ENCODE measurements around the gene MAB21L3.

The MAB21L3 gene

DNA sequence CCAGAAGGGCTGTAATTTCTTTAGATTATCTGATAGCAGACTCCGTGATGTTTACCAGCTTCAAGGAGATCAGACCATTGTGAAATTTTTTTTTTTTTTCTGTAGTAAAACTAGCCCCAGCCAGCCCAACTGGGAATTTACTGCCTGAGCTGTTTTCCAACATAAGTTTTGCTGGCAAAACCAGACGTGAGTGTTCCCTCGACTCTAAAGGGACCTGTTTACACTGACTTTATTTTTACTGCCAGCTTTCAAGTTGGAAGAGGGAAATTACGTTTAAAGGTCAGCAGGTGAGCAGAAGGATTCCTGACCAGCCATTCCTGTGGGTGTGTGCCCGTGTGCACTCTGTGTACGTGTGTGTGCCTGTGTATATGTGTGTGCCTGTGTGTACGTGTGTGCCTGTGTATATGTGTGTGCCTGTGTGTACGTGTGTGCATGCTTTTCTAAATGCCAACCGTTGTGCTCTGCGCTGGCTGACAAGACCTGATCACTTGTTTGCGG is 374 bp downstream of the MAB21L3 start:
- DNase-seq (ENCODE audit: low read depth), result no peak

DNA sequence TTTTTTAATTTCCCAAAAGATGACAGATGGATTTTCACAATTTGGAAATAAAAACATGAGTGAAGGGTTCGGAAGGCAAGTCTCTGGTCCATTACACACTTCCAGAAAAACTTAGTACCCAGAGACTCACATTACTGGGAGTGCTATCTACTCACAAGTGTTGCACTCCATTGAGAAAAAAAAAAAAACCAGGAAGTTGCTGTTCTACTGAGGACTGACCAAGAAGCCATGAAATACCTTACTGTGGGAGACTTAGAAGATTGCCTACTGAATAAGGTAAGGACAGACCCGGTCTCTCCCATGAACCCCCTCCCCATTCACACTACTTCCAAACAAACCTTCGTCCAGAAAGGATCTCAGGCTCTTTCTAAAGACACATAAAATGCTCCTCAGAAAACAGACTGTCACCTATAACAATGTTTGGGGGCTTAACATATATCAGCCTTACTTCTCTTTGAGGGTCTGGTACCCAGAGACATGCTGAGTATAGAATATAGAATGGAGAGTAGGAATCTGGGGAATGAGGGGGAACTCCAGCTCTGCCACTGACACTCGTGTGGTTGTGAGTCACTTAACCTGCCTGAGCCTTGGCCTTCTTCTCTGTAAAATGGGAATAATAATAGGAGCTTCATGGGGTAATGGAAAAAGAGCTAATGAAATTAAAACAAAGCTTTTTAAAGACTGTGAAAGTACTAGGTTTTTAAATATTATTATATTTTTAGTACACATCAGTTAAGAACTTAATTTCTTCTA is 1.4 kb downstream of the MAB21L3 start:
- DNase-seq (ENCODE audit: low read depth), result no peak

DNA sequence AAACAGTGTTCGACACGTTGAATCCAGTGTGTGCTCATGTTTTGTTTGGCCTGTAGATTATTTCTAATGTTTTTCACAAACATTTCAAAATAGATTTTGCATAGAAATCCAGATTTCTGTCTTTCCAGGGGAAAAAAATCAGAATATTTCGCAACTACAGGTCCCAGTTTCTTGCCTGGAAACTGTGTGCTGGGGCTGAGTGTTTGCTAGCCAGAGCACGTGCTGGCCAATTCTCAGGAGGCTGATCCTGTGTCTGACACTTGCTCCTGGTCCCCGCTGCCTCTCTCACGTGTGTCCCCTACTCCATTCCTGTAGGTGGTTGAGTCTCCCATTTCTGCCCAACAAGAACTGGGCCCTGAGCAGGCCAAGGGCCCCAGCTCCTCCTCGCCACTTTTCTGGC is 2.4 kb downstream of the MAB21L3 start:
- no peak for DNase-seq (ENCODE audit: low read depth)

DNA sequence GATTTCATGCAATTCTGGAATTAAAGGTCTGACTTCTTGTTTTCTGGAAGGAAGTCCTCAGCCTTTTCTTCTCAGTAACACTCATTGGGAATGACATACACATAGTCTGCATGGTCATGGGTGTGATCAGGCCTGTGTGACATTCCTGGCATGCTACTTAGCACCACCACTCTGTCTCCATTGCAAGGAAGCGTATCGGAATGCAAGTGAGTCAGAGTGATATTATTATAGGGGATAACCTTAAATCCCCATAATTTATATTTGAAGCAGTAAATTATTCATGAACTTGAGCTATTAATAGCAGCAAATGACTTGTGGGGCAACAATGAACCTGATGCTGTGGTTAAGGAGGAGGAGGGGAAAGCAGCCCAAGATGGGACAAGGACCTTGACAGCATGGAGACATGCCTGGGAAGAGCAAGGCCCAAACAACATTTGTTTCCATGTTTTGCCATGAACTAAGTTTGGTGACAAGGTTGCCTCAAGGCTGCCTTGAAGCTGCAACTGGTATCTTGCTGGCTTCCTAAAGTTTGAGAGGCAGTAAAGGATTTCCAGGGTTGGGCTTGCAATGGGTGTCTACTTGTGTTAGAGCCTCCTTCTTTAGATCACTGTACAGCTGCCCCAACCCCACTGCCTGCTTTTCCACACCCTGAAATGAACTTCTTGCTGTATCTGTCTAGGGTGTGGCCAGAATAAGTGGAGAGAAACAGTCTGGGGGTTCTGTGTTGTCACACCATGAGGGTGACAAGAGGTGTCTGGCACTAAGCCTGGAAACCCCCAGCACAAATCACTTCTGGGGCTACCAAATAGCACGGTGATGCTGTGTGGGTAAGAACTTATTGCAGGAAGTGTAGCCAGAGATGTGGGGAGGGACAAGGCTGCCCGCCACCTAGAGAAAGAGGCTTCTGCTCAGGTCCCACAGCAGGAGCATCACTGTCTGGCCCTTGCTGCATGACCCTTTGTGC is 4.6 kb downstream of the MAB21L3 start:
- DNase-seq (ENCODE audit: low read depth), result peak; percentile 82

DNA sequence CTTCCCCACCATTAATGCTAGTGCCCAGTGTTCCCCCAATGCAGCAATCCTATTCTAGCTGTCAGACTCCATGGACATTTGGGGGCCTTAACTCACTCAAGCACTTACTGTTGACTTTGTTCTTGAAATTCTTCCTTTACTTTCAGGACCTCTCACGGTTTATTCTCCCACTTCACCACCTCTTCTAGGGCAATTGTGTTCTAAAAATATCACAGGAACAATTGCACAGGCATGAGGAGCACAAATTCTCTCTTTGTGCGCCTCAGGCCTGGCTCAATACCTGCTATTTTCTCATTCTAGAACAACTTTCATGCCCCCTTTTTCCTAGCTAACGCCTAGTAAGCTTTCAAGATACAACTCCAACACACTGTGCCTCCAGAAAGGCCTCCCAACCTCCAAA is 7.3 kb downstream of the MAB21L3 start:
- no peak for DNase-seq (ENCODE audit: low read depth)

DNA sequence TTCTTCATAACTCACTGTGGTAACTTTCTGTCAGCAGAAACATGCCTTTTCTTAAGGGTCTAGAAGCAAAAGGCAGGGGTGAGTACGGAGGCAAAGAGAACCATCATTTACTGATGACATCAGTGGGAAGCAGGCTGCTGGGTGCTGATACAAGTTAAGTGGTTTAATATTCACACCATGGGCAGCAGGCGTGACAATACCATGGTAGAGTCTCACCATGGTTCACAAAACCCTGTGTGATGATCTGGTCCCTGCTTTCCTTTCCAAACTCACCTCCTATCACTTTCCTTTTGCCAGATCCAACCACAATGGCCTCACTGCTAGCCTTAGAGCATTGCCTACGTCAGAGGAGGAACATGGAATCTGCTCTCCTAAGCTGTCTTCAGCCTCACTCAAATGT is 8.7 kb downstream of the MAB21L3 start:
- no peak for DNase-seq (ENCODE audit: low read depth)

DNA sequence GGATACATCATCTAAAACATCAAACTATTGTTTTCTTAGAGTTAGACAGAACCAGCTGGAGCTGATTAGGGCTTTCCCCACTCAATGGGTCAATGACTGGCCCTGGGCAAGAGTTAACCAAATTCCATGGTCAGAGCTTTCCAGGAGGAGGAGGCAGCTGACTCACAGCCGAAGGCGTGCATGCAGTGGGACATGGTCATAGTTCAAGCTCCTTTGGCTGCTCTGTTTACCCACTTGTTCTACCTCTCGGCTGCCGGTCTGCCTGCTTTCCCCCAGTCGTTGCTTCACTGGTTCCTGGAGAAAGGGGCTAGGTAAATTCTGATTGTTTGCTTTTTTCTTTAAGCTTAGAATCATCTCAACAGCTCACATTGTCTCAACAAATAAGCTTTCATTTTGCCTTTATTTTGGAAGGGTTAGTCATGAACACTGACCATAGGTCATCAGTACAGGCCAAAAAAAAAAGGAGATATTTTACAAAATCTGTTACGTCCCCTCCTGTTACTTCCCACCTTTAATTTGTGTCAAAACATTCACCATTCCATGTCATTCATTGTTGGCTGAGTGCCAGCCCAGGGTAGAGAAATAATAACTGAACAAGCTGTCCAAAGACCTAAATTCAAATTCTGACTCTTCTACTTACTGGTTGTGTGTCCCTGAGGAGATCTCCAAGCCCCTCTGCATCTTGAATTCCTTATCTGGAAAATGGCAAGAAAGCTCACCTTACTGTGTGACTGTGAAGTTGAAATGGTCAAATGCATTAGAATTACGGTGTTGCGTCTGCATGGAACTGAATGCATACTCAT is 12.0 kb downstream of the MAB21L3 start:
- peak; percentile 73 for DNase-seq (ENCODE audit: low read depth)

DNA sequence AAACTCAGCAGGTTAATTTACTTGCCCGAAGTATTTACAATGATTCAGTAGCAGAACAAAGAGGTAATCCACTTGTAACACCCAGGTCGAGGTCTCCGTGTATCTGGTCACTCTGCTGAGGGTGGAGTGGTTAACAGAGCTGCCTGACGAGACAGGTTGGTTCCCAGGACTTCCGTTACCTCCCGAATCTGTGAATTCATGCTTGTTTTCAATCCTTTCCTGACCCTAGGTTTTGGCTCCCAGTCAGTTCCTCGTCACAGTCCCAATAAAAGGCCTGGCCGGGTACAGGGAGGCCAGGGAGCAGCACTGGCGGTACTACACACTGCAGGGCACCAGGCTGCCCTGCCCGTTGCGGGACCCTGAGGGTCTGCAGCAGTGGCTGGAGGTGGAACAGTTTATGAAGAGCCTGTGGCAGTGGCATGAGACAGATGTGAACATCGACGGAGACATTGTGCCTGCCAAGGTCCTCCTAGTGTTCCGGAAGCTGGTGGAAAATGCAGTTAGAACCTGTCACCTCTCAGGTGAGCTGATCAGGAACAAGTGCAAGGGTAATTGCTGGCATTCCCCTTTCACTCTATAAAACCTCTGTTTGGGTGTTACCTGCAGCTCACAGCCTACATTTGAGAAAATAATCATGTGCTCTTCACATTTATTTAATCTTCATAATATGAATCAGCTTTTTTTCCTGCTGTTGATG is 12.8 kb downstream of the MAB21L3 start:
- no peak for DNase-seq (ENCODE audit: low read depth)

DNA sequence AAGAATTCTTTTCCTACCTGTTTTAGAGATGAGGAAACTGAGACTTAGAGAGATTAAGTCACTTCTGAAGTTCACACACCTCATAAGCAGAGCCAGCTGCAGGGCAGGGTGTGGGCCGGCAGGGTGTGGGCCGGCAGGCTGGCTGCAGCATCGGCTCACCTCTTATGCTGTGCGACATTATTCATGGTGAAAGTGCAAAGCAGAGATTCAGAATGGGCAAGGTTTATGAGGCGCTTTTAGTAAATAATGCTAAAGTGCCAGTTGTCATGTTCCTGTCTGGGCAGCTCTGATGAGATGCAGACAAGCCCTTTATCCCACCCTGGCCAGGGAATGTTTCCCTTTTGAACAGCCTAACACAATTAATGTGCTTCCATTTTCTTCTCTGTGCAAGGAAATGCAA is 14.6 kb downstream of the MAB21L3 start:
- no peak for DNase-seq (ENCODE audit: low read depth)

DNA sequence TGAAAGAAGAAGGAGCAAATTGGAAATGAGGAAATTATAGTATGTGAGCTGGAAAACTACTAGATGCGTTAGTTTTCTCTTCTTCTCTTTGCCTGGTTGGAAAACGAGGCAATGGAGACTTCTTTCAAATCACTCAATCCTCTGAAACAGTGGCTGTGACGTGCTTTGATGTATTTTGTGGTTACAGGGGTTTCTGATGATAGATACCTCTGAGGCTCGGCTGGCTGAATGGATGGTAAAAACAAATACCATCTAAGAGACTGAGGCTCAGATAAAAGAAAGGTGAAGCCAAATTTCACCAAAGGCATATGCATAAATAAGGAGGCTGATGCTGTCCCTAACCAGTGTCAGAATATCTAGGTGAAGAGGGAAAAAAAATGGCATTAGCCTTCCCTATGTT is 15.1 kb downstream of the MAB21L3 start:
- DNase-seq (ENCODE audit: low read depth), result no peak

DNA sequence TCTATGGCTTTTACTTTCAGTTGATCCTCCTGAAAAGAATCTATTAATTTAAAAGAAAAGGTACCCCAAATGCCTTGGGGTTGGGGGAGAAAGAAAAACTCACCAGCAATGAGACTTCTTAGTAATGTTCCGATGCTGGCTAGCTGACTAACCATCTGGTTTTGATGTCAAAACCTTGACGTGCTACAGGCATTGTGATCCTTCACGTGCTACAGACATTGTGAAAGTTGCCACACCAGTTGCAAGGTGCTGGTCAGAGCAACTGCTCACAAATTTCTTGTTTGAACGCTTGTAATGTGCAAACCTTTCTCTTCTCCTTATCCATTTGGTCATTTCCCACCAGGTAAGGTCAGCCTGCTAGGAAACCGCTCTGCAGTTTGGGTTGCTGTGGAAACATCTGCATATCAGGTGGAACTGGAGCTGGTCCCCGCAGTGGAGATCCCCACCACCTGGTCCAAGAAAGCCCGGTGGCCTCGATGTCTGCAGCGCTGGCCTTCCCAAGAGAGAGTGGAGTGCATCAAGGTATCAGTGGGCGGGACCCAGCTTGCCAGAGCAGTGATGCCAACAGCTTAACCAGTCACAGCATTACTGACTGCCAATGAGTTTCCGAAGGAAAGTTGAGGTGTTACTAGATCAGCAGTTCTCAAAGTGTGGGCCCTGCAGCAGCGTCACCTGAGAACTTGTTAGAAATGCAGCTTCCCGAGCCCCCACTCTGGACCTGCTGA is 16.1 kb downstream of the MAB21L3 start:
- no peak for DNase-seq (ENCODE audit: low read depth)

DNA sequence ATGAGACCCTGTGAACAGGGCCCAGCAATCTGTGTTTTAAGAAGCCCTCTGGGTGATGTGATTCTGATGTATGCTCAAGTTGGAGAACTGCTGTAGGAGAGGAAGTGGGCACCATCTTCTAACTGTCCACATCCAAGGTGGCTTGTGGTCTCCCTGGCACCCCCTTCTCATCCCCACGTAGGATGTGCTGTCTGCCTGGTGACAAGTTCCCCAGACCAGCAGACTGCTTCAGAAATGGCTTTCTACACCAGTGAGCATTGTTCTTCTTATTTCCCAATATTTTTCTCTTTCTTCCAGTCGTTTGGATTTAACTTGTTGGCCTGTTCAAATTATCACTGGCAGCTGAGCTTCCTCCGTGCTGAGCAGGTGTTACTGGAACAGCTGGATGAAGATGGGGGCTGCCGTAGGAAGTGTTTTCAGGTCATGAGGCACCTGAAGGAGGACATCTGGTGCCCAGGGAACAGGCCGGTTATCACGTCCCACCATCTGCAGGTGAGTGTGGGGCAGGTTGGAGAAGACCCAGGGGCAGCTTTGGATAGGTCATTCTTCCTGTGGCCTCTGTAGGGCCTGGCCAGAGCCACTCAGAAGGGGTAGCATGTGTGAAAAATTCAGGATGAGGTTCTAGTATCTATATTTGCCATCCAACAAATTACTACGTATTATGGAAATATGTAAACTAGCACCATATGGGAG is 16.8 kb downstream of the MAB21L3 start:
- DNase-seq (ENCODE audit: low read depth), result no peak

DNA sequence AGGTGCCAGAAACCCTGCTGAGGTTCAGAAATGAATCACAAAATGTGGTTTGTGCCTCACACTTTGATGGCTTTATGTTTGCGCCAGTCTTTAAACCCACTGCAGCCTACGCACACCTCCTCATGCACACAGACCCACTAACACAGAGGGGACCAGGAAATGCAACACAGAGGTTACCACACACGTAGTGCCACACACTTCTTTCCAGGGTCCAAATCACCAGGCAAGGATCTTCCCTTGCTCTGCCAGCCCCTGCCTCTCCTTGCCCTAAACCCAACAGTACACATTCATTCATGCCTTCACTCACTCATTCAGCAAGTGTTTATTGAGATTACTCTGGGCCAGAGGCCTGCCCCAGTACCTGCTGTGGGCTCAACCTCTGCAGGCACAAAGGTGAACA is 17.5 kb downstream of the MAB21L3 start:
- no peak for DNase-seq (ENCODE audit: low read depth)

DNA sequence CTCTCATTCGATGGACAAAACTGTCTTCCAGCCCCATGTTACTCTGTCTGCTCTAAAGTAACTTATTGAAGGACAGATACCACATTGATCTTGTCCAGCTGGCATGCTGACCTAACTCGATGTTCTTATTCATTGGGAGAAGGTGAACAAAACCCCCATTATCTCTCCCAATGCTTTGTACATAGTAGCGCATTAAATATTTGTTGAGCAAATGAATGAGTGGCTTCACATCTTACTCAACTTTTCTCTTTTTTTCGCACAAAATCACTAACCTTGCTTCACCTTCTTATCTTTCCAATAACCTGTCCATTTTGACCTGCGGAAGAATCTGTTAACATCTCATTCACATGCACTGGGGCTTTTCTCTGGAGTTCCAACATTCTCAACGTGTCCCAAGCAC is 18.3 kb downstream of the MAB21L3 start:
- DNase-seq (ENCODE audit: low read depth), result no peak

DNA sequence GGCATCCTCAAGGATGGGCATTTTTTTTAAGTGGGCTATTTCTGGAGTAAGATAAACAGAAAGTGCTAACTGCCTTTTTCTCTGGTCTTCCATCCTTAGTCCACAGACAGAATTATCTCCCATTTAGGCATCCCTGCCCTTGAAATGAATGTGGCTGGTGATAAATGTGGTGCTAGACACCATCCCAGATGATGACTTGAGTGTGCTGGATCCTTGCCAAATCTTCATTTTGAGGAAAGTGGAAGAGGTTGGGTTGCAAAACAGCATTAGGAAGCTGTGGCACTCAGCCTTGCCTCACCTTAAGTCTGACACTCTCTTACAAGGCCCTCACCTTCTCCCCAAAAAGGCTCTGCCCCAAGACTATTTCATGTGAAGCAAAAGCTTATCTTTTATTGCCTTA is 19.2 kb downstream of the MAB21L3 start:
- no peak for DNase-seq (ENCODE audit: low read depth)

DNA sequence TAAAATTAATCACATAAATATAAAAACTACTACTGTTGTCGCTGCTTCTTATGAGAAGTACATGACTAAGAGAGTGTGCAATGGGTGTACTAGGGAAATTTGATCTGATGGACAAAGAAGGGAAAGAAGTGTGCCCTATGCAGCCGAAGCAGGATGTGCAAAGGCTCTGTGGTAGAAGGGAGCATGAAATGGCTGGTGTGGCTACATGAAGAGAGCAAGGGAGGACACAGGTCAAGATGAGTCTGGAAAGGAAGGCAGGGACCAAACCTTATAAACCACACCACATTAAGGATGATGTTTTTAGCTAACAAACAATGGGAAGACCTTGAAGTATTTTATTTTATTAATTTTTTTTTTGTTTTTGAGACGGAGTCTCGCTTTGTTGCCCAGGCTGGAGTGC is 20.0 kb downstream of the MAB21L3 start:
- DNase-seq (ENCODE audit: low read depth), result no peak

DNA sequence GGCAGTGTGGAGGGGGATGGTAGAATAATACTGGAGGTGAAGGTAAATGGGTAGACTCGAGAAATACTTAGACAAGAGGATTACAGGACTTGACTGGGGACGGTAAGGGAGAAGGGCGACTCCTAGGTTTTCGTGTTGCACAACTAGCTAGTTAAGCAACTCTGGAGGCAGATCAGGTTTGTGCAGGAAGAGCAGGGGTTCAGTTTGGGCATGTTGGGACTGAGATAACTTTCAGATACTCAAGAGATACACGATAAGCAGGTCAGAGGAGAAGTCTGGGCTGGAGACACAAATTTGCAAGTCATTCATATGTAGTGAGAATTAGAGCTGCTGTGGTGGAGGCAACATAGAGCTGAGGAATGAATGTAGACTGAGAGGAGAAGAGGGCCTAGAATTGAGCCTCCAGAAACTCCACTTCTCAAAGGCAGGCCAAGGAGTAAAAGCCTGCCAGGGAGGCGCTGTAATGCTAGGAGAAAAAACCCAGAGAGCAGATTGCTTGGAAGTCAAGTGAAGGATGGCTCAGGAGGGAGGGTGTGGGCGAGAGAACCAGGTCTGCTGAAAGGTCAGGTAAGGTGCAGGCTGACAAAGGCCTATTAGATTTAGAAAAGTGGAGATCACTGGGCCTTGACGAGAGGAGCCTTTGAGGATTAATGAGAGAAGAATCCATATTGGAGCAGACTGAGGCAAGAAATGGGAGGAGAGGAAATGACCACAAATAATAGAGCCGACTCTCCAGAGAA is 20.8 kb downstream of the MAB21L3 start:
- no peak for DNase-seq (ENCODE audit: low read depth)

DNA sequence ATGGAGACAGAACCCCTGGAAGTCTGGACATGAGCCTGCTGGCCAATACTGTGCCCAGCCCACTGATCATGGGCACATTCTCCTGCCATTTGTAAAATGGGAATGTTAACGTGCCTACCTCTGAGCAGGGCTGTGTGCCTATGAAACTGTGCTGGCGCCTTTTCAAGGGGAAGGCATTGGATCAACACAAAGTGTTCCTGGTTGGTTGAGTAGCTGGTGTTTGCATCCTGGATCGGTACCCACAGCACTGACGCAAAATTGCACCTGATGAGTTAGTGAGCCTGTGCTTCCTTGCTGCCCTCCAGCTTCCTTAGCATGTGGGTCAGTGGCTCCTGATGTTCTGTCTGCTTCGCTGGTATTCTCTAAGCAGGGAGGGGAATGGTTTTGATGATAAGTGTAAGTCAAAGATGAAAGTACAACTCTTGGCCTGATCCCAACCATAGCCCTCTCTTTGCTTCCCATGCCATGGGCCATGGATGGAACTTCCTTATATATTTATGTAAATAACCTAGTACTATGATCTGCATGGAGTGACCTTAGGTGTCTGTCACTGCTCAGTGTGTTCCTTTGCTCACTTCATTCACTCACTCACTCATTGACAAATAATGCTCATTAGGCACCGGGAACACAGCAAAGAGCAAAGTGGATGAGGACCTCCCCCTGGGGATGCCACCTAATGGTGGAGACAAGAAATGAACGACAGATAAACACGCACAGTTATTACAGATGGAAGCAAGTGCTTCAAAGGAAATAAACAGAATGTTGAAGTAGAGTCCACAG is 22.7 kb downstream of the MAB21L3 start:
- no peak for DNase-seq (ENCODE audit: low read depth)

DNA sequence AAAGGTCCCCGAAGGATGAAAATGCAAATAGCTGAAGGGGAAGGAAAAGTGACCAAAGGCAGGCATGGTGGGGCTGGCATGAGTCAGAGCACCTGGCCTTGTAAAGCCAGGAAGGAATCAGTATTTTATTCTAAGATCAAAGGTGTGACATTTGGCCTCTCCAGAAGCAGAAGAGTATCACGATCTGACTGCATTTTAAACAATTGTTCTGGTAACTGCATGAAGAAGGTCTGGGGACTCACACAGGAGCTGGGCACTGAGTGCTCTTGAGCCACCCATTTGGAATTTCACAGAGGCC is 23.2 kb downstream of the MAB21L3 start:
- no peak for DNase-seq (ENCODE audit: low read depth)
